T-helper 2 cell treated with Interferon-gamma antibody and Interleukin-4, amounts not matched to agents 5 μg/mL and 100 μg/mL, for 36 hours (primary cell): ENCODE measurements around the gene DGUOK.
"Not testable (repeated sequence)": the region's sequence is repeated elsewhere in the genome, so short reads cannot be mapped to it uniquely, and the experiment has no call there.

Experiments used
- DNase-seq: peaks from one replicate; pipeline ENCODE4 v3.0.0; 2021; ENCODE audit warnings: low spot score
- H3K27ac Mint-ChIP-seq: one replicate; pipeline ENCODE4 v1.8.0; 2021; ENCODE audit warnings: mild to moderate bottlenecking, mixed read lengths
- H3K27me3 Mint-ChIP-seq: one replicate; pipeline ENCODE4 v1.8.0; 2021; ENCODE audit warnings: low read depth, mixed read lengths
- H3K36me3 Mint-ChIP-seq: one replicate; pipeline ENCODE4 v1.8.0; 2021; ENCODE audit warnings: low read depth, mixed read lengths
- H3K4me1 Mint-ChIP-seq: one replicate; pipeline ENCODE4 v1.8.0; 2021; ENCODE audit warnings: low read depth, mixed read lengths
- H3K4me3 Mint-ChIP-seq: one replicate; pipeline ENCODE4 v1.8.0; 2022; ENCODE audit warnings: mild to moderate bottlenecking, moderate library complexity, mixed read lengths
- H3K9me3 Mint-ChIP-seq: one replicate; pipeline ENCODE4 v1.8.0; 2021; ENCODE audit warnings: mixed read lengths

The DGUOK gene

GRCh38 chr2:73939419-73939818 is 12.7 kb downstream of the DGUOK start:
- H3K9me3 Mint-ChIP-seq: no peaks in the 10 kb centered on the region
- peaks cover 48% of the 10 kb centered on the region for H3K4me1 Mint-ChIP-seq
- no peak overlapping the region for H3K27ac Mint-ChIP-seq
- no peak for DNase-seq
- peaks cover 43% of the 10 kb centered on the region for H3K36me3 Mint-ChIP-seq
- H3K4me3 Mint-ChIP-seq: no peak overlapping the region
- no peaks in the 10 kb centered on the region for H3K27me3 Mint-ChIP-seq

DNA sequence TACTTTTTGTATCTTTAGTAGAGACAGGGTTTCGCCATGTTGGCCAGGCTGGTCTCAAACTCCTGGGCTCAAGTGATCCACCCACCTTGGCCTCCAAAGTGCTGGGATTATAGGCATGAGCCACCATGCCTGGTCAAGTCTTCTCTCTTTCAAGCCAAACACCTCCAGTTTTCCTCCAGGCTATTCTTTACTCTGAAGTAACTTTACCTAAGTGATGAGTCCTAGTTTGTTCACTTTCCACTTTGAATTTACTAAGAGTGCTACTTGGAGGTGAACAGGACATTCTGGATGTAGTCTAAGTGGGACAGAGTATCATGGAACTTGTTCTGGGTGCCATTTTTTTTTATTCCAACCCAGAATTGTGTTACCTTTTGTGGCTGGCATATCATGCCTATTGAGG is 13.4 kb downstream of the DGUOK start:
- peaks cover 48% of the 10 kb centered on the region for H3K36me3 Mint-ChIP-seq
- not testable (repeated sequence) for H3K27ac Mint-ChIP-seq

DNA sequence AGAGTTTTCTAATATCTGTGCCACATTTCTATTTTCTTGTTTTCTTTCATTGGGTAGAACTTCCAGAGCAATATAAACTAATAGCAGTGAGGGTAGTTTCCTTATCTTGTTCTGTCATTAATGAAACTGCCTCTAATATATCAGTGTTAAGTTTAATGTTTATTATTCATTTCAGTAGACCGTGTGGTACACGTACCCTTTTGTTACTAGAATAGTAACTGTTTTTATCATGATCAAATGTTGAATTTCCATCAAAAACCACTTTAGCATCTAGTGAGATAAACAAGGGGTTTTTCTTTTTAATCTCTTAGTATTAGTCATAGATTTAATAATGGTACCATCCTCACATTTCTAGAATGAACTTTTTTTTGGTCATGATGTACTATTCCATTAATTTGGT is 16.0 kb downstream of the DGUOK start:
- Mint-ChIP-seq H3K4me3 (no peak overlapping the region), H3K4me1 (peaks cover 51% of the 10 kb centered on the region)
- DNase-seq: no peak

More for the DNA sequence above, 13.4 kb downstream of the DGUOK start:
- not testable (repeated sequence) for DNase-seq, H3K9me3 Mint-ChIP-seq, H3K4me3 Mint-ChIP-seq, H3K27me3 Mint-ChIP-seq
- H3K4me1 Mint-ChIP-seq: peaks cover 54% of the 10 kb centered on the region

DNA sequence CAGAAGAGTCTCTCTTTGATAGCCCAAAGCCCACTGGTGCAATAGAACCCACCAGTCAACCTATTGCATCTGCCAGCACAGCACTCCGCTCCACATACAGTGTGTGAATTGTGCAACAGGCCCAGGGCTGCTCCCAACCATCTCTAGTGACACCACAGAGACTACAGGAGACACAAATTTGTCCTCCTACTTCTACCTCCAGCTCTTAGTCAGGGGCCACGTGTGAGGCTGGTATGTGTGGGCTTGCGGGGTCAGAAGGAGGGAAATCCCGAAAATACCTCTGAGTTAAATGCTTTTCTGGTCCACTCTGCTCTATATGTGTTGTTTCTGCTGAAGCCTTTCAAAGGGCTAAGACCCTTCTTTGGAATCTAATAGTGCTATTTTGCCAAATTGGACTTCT is 18.0 kb downstream of the DGUOK start:
- Mint-ChIP-seq H3K4me3 (no peak overlapping the region), H3K9me3 (no peaks in the 10 kb centered on the region), H3K27ac (peak overlapping the region; percentile 41), H3K4me1 (peaks cover 52% of the 10 kb centered on the region), H3K27me3 (no peaks in the 10 kb centered on the region), H3K36me3 (peaks cover 44% of the 10 kb centered on the region)
- DNase-seq: peak; percentile 52

More for the DNA sequence above, 16.0 kb downstream of the DGUOK start:
- Mint-ChIP-seq H3K27ac (no peak overlapping the region), H3K36me3 (peaks cover 45% of the 10 kb centered on the region), H3K27me3 (no peaks in the 10 kb centered on the region), H3K9me3 (no peaks in the 10 kb centered on the region)

DNA sequence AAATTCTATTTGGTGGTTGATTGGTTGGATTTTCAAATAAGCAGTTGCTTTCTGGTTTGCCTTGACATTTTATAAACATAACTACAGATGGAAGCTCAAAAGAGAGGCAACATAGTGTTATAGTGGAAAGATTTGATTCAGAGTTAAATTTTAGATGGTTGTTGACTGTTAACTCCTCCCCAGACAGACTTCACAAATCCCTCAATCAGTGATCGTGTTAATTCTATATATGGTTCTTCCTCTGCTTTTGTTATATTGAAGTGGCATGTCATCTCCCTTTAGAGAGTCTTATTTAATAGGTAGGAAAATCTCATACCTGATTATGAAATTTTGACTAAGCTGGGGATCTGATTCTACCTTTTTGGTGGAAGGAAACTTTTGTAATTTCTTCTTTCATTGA is 19.5 kb downstream of the DGUOK start:
- Mint-ChIP-seq H3K27ac (no peak overlapping the region), H3K9me3 (no peaks in the 10 kb centered on the region), H3K27me3 (no peaks in the 10 kb centered on the region), H3K4me1 (peaks cover 60% of the 10 kb centered on the region), H3K36me3 (peaks cover 46% of the 10 kb centered on the region), H3K4me3 (no peak overlapping the region)
- DNase-seq: no peak

DNA sequence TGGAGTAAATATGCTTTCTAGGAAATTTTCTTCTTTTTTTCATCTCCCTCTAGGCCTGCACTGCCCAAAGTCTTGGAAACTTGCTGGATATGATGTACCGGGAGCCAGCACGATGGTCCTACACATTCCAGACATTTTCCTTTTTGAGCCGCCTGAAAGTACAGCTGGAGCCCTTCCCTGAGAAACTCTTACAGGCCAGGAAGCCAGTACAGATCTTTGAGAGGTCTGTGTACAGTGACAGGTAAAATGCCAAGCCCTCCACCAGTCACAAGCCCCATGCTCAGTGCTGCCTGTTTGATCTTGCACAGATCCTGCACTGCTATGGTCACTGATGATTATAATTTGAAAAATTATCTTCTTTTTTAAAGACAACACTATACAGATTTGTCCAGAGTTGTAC is 20.0 kb downstream of the DGUOK start:
- H3K4me1 Mint-ChIP-seq: peaks cover 62% of the 10 kb centered on the region
- no peaks in the 10 kb centered on the region for H3K27me3 Mint-ChIP-seq
- H3K27ac Mint-ChIP-seq: no peak overlapping the region
- no peak for DNase-seq
- peaks cover 48% of the 10 kb centered on the region for H3K36me3 Mint-ChIP-seq
- H3K9me3 Mint-ChIP-seq: no peaks in the 10 kb centered on the region
- no peak overlapping the region for H3K4me3 Mint-ChIP-seq

DNA sequence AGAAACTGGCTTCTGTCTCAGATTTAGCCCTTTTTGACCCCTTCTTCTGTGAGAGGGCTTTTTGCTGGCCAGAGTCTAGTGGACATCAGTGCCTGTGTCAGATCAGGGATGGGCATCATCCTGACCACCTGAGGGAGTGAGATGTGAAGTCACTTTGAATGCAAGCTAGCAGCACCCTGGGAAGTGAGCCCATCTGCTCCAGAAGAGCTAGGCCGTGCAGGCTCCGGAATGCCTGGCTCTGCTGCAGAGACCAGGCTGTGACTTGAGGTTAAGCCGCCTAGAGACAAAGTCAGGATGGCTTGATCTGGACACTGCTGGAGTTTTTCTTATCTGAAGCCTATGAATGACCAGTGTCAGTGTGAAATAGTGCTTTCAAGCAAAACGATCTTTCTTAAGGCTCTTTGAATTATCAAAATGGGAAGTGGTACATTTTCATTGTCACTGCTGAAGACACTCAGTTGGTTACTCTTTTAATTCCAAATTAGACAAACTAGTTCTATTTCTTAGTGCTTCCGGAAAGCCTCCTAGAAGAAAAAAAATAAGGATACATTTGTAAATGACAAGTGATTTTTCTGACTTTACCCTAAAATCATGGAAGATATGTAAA is 20.8 kb downstream of the DGUOK start:
- peaks cover 54% of the 10 kb centered on the region for H3K36me3 Mint-ChIP-seq
- H3K27me3 Mint-ChIP-seq: no peaks in the 10 kb centered on the region
- no peak for DNase-seq
- H3K4me3 Mint-ChIP-seq: no peak overlapping the region
- H3K9me3 Mint-ChIP-seq: no peaks in the 10 kb centered on the region
- peaks cover 68% of the 10 kb centered on the region for H3K4me1 Mint-ChIP-seq
- no peak overlapping the region for H3K27ac Mint-ChIP-seq

DNA sequence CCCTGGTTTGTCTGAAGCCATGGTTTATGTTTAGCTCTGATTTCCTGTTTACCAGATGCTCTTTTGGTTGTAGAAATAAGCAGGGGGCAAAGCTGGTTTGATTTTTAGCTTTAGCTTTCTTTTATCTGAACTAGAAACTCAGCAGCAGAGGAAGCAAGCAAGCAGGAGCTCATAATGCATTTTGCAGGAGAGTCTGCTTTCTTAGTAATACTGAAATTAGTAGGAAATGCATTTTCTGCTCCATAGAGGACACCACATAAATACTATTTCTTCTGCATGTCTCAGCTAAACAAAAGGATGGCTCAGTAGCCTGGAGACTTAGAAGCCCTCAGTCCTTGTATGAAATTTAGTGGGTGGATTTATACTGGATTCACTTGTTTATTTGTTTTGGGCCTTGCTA is 23.1 kb downstream of the DGUOK start:
- H3K36me3 Mint-ChIP-seq: peaks cover 55% of the 10 kb centered on the region
- no peak for DNase-seq
- no peaks in the 10 kb centered on the region for H3K9me3 Mint-ChIP-seq
- H3K27ac Mint-ChIP-seq: no peak overlapping the region
- peak overlapping the region; percentile 17 for H3K4me3 Mint-ChIP-seq
- peaks cover 64% of the 10 kb centered on the region for H3K4me1 Mint-ChIP-seq
- no peaks in the 10 kb centered on the region for H3K27me3 Mint-ChIP-seq

- H3K27ac Mint-ChIP-seq: no peak overlapping the region
- H3K36me3 Mint-ChIP-seq: peaks cover 62% of the 10 kb centered on the region
- DNase-seq: no peak
- no peaks in the 10 kb centered on the region for H3K9me3 Mint-ChIP-seq
- H3K4me3 Mint-ChIP-seq: no peak overlapping the region
- H3K4me1 Mint-ChIP-seq: peaks cover 60% of the 10 kb centered on the region
- no peaks in the 10 kb centered on the region for H3K27me3 Mint-ChIP-seq
Measured at GRCh38 chr2:73952499-73953446, 26.1 kb downstream of the DGUOK start.

DNA sequence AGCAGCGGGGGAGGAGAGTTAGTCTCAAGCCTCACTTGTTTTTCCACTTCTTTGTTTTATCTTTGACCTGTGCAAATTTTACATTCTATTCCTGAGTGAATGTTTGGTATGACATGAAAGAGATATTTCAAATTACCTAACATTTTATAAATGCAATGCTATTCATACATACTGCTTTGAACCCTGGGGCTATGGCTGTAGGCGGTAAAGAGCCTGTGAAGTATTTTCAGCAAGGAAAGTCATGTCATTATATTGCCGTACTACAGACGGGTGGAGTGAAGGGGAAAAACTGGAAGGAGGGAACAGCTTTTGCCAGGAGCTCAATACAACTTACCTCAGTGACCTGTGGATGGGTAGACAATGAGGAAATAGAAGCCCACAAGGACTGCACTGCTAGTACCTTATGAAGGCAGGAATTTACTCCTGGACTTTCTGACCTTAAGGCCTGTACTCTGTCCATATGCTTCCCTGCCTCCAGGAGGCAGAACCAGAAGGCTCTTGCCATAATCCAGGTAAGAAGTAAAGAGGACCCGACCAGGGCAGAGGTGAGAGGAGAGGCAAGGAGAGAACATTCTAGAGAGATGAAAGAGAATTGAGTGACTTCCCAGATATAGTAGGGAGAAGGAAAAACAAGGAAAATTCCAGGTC is 29.7 kb downstream of the DGUOK start:
- Mint-ChIP-seq H3K27ac (no peak overlapping the region), H3K36me3 (peaks cover 64% of the 10 kb centered on the region), H3K4me3 (no peak overlapping the region), H3K27me3 (no peaks in the 10 kb centered on the region), H3K4me1 (peaks cover 32% of the 10 kb centered on the region), H3K9me3 (no peaks in the 10 kb centered on the region)
- DNase-seq: no peak

DNA sequence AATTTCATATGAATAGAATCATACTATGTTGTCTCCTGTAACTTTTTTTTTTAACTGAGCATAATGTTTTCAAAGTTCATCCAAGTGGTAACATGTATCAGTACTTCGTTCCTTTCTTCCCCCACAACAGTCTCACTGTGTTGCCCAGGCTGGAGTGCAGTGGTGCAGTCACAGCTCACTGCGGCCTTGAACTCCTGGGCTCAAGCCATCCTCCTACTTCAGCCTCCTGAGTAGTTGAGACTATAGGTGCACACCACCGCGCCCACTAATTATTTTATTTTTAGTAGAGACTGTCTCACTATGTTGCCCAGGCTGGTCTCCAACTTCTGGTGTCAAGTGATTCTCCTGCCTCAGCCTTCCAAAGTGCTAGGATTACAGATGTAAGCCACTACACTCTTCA is 34.6 kb downstream of the DGUOK start:
- no peak overlapping the region for H3K27ac Mint-ChIP-seq
- DNase-seq: no peak
- no peaks in the 10 kb centered on the region for H3K27me3 Mint-ChIP-seq
- peaks cover 47% of the 10 kb centered on the region for H3K36me3 Mint-ChIP-seq
- peaks cover 8% of the 10 kb centered on the region for H3K9me3 Mint-ChIP-seq
- no peak overlapping the region for H3K4me3 Mint-ChIP-seq
- peaks cover 32% of the 10 kb centered on the region for H3K4me1 Mint-ChIP-seq

- DNase-seq: no peak
- Mint-ChIP-seq H3K27ac (no peak overlapping the region), H3K27me3 (no peaks in the 10 kb centered on the region), H3K9me3 (peaks cover 8% of the 10 kb centered on the region), H3K4me1 (peaks cover 30% of the 10 kb centered on the region), H3K4me3 (no peak overlapping the region), H3K36me3 (peaks cover 40% of the 10 kb centered on the region)
Measured at GRCh38 chr2:73961823-73962615, 35.3 kb downstream of the DGUOK start.

DNA sequence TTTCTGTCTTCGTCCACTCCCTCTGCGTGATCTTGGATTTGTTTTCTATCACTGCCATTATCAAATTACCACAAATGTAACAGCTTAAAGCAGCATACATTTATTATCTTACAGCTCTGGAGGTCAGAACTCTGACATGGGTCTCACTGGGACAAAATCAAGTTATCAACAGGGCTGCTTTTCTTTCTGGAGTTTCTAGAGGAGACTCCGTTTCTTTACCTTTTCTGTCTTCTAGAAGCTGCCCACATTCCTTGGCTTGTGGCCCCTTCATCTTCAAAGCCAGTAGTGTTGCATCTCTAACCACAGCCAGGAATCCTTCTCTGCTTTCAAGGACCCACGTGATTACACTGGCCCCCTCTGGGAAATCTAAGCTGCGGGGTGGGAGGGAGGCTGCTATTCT is 36.1 kb downstream of the DGUOK start:
- no peak for DNase-seq
- peaks cover 37% of the 10 kb centered on the region for H3K36me3 Mint-ChIP-seq
- H3K4me3 Mint-ChIP-seq: no peak overlapping the region
- peak overlapping the region; percentile 3 for H3K27ac Mint-ChIP-seq
- peaks cover 8% of the 10 kb centered on the region for H3K9me3 Mint-ChIP-seq
- no peaks in the 10 kb centered on the region for H3K27me3 Mint-ChIP-seq
- H3K4me1 Mint-ChIP-seq: peaks cover 29% of the 10 kb centered on the region
